GM10266 (cell line): ENCODE data around the gene PDIA5.

Experiments
- DNase-seq: peaks from one replicate; pipeline ENCODE4 v3.0.0; 2012; ENCODE audit errors: extremely low spot score
- CTCF ChIP-seq: IDR thresholded peaks from 2 replicates; pipeline ENCODE4 v1.5.1; 2012; ENCODE audit warnings: mild to moderate bottlenecking, low read depth; ENCODE audit not compliant: control insufficient read depth, insufficient read depth; ENCODE audit errors: missing control alignments

The PDIA5 gene

DNA sequence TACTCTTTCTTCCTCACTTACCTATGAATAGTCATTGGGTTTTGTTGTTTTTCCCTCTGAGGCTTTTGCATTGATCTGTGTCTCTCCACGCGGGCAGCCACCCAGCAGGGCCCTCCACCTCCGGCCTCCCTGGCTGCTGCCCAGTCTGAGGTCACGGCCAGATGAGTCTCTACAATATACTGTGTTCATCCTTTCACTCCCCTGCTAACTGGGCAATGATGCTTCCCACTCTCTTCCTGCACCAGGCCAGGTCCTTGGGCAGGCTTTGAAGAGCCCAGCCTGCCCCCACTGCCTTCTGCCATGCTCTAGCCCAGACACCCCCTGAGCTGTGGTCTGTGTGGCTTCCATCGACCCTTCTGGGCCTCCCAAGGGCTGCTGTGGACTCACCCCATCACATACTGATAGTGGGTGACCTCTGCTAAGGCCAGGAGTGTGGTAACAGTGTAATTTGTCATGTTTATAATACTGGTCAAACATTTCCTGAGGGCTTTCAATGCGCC is 18.0 kb downstream of the PDIA5 start:
- no peak for DNase-seq
- TF ChIP-seq CTCF: no peak

GRCh38 chr3:123085293-123085931 is 18.6 kb downstream of the PDIA5 start:
- no peak for DNase-seq
- TF ChIP-seq CTCF: no peak

- no peak for TF ChIP-seq CTCF
- no peak for DNase-seq
Observed at GRCh38 chr3:123085932-123086627, 19.3 kb downstream of the PDIA5 start.

GRCh38 chr3:123088387-123088786 is 21.6 kb downstream of the PDIA5 start:
- no peak for DNase-seq
- no peak for TF ChIP-seq CTCF

DNA sequence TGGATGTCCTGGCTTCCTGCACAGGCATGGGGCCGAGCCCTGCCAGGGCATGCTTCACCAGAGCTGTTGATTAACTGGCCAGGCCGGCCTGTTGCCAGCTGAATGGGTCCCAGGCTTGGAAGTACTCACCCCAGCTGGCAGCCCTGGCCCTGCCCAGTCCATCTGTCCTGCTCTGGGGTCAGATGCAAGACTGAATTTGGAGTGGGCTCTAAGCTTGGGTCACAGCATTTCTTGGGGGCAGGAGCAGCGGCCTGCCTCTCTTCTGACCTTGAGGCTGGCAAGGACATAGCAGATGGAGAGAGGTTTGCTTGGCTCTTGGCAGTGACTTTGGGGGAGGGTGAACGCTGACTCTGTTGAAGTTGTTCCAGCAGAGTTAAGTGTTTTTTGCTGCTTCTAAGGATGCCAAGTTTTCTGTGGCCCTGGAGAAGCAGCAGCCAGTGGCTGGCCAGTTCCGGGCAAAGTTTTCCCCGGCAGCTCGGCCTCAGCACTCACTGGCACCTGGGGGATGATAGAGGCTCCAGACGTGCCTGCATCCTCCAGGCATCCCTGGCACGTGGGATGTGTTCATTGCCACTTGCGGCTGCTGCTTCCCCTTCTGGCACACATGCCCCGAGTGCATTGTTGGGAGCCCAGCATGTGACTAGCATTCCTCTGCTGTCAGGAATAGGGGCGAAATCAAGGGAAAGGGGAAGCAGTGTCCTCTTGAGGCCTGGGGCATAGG is 22.9 kb downstream of the PDIA5 start:
- TF ChIP-seq CTCF: no peak
- no peak for DNase-seq

DNA sequence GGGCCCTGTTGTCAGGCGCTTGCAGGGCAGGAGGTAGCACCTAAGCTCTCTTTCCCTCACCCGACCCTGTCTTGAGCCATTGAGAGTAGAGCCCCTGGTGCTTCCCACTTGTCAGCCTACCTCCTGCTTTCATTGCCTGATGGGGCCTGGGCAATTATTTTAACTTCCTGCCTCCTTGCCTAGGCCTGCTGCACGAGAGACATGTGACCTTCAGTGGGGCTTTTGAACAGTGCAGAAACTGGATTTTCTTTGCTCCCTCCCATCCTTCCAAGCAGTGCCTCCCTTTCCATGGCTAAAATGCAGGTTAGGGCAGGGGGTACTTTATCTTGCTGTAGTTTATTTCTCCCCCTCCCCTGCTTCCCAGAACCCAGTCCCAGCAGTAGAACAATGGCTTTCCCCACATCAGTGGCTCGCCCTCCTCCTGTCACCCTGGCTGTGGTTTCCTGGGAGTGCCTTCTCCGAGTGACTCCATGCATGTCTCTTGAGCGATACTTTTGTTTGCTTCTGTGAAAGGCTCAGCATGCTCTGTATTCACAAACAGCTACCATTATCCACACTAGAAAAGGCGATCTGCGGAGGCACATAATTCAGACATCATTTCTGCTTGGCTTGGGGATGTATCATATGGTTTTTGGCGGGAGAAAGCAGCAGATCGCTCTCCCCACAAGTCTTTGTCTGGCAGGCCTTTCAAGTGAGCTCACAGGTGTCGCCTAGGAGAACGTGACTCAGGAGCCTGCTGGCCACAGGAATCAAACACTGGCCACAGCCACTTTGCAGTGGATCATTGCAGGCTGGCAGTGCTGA is 24.1 kb downstream of the PDIA5 start:
- DNase-seq: no peak
- TF ChIP-seq CTCF: no peak

GRCh38 chr3:123092243-123092642 is 25.4 kb downstream of the PDIA5 start:
- no peak for TF ChIP-seq CTCF
- no peak for DNase-seq
